ENCODE data around the gene COPZ2.

DNA sequence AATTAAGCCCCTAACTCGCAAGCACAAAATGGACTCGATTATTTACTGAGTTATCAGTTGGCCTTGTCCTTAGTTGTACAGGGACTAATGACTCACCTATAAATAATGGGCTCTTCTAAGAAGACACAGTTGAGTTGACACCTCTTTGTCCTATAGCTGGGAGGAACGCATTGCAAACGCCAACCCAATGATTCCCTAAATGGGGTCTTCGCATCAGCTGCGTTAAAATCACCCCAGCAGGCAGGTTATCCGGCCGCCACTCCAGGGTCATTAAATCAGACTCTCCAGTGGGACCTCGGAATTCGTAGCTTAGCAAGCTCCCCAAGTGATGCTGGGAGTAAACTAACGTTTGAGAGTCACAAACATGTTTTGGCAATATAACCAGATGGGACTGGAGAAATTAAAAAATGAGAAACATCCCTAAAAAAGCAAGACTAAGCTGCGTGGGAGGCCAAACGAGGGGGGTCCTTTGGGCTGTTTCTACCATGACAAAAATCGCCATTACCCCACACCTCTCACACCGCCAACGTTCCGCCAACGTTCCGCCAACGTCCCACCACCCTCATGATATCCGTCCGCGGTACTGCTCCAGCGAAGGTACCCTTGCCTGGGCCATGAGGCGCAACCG lies 9.6 kb upstream of the COPZ2 start:
- TF ChIP-seq, protein P1, sequence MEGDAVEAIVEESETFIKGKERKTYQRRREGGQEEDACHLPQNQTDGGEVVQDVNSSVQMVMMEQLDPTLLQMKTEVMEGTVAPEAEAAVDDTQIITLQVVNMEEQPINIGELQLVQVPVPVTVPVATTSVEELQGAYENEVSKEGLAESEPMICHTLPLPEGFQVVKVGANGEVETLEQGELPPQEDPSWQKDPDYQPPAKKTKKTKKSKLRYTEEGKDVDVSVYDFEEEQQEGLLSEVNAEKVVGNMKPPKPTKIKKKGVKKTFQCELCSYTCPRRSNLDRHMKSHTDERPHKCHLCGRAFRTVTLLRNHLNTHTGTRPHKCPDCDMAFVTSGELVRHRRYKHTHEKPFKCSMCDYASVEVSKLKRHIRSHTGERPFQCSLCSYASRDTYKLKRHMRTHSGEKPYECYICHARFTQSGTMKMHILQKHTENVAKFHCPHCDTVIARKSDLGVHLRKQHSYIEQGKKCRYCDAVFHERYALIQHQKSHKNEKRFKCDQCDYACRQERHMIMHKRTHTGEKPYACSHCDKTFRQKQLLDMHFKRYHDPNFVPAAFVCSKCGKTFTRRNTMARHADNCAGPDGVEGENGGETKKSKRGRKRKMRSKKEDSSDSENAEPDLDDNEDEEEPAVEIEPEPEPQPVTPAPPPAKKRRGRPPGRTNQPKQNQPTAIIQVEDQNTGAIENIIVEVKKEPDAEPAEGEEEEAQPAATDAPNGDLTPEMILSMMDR (IDR thresholded peaks at IDR 0.05; ENCODE audit: borderline replicate concordance, extremely low read depth, low read length, poor library complexity, severe bottlenecking): no peak
- no peak for TF ChIP-seq EZH2 (IDR thresholded peaks at IDR 0.05; ENCODE audit: borderline replicate concordance, low read depth, low read length, severe bottlenecking)

Measured in DND-41 (cell line).